ENCODE results near the gene SLC19A1.

Gene SLC19A1

DNA sequence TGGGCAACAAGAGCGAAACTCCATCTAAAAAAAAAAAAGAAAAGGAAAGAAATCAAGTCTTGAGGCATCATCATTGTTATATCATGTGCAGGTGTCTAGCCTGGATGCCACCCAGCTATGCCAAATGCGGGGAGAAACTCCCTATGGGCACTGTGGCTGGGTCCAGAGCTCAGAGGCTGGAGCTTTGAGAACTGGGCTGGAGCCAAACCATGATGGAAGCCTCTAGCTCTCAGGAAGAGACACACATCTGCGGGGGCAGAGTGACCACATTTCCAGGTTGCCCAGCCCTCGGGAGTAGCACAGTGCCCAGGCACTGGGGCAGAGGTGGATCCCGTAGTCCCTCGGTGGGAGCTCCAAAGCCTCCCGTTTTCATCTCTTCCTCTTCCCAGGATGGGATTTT, 78.4 kb downstream of the SLC19A1 start:
- no peak overlapping the region for H3K4me3 ChIP-seq (ENCODE audit: low read depth, low read length)
- no peak for DNase-seq (ENCODE audit: low read depth)

DNA sequence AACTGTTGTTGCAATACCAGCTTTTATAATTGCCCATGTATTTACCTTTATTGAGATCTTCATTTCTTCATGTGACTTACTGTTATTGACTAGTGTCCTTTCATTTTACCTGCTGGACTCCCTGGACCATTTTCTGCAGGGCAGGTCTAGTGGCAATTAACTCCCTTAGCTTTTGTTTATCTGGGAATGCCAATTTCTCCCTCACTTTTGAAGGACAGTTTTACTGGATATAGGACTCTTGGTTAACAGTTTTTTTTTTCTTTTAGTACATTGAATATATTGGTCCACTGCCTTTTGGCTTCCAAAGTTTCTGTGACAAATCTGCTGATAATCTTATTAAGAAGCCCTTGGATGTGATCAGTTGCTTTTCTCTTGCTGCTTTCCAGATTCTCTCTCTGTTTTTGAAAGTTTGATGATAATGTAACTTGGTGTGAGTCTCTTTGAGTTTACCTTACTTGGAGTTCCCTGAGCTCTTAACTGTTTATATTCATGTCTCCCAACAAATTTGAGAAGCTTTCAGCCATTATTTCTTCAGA, 80.4 kb downstream of the SLC19A1 start:
- DNase-seq (ENCODE audit: low read depth): no peak

GRCh38 chr21:45461369-45461750, 80.9 kb downstream of the SLC19A1 start:
- no peak for DNase-seq (ENCODE audit: low read depth)
- no peak overlapping the region for H3K4me3 ChIP-seq (ENCODE audit: low read depth, low read length)

More for the DNA sequence above, 80.4 kb downstream of the SLC19A1 start:
- no peak overlapping the region for H3K4me3 ChIP-seq (ENCODE audit: low read depth, low read length)

GRCh38 chr21:45460611-45461368, 81.5 kb downstream of the SLC19A1 start:
- H3K4me3 ChIP-seq (ENCODE audit: low read depth, low read length): no peak overlapping the region
- no peak for DNase-seq (ENCODE audit: low read depth)

DNA sequence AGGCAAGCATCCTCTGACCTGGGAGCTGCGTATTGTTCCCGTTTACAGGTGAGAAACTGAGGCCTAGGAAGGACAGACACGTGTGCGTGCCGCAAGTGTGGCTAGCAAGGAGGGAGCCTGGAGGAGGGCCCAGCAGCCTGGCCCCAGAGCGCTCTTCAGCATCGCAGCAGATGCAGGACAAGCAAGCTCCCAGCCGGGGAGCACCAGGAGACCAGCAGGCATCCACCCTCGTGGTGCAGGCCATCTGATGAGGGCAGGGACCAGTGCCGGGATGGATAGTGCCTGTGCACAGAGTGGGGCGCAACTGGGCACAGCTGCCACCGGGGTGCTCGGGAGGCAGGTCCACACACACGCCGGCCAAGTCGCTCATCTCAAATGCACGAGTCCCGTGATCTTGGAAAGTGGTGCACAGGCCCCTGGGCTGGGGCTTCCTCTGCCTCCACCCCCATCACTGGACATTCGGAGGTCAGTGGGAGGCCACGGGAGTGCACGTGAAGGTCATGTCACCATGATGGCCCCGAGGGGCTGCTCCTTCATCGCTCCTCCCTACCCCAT, 82.2 kb downstream of the SLC19A1 start:
- no peak for DNase-seq (ENCODE audit: low read depth)
- no peak overlapping the region for H3K4me3 ChIP-seq (ENCODE audit: low read depth, low read length)

- no peak overlapping the region for H3K4me3 ChIP-seq (ENCODE audit: low read depth, low read length)
- no peak for DNase-seq (ENCODE audit: low read depth)
These were observed 82.8 kb downstream of the SLC19A1 start for GRCh38 chr21:45459171-45460010.

DNA sequence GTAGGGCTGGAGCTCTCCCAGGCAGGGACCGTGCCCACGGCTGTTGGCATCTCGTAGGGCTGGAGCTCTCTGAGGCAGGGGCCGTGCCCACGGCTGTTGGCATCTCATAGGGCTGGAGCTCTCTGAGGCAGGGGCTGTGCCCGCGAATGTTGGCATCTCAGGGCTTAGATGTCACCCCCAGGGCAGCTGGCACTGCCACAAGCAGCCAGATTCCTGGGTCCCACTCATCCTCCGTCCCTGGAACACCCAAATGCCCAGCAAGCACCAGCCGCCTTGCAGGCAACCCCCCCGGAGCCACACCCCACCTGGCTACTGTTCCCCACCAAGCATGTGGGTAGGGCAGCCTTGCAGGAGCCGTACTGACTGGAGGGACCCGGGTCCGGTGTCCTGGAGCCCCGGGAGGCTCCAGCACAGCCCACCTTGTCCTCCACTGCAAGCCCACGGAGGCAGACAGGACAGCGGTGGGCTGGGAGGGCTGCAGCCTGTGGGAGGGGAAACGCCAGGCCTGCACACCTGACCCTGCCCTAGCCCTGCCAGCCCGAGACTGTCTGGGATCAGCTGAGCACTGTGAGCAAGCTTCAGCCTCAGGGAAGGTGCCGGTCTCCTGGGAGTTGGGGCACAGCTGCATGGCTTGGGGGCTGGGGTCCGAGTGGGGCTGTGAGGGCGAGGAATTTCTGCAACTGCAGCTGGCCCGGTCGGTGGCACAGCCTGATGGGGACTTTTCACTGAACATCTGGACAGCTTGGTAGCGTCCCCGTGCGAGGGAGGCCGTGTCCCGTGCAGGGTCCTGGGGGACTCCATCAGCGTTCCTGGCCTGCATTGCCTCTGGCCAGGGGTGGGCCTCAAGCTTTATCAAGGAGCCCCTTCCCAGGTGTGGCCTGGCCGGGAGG, 83.7 kb downstream of the SLC19A1 start:
- no peak for DNase-seq (ENCODE audit: low read depth)
- H3K4me3 ChIP-seq (ENCODE audit: low read depth, low read length): no peak overlapping the region

GRCh38 chr21:45457832-45458172, 84.4 kb downstream of the SLC19A1 start:
- no peak for DNase-seq (ENCODE audit: low read depth)
- H3K4me3 ChIP-seq (ENCODE audit: low read depth, low read length): no peak overlapping the region

GRCh38 chr21:45457161-45457831, 84.9 kb downstream of the SLC19A1 start:
- no peak overlapping the region for H3K4me3 ChIP-seq (ENCODE audit: low read depth, low read length)
- no peak for DNase-seq (ENCODE audit: low read depth)

GRCh38 chr21:45456584-45457160, 85.6 kb downstream of the SLC19A1 start:
- no peak overlapping the region for H3K4me3 ChIP-seq (ENCODE audit: low read depth, low read length)
- no peak for DNase-seq (ENCODE audit: low read depth)

- no peak for DNase-seq (ENCODE audit: low read depth)
- H3K4me3 ChIP-seq (ENCODE audit: low read depth, low read length): no peak overlapping the region
These were observed 86.3 kb downstream of the SLC19A1 start for GRCh38 chr21:45455674-45456583.

GRCh38 chr21:45454926-45455673, 87.1 kb downstream of the SLC19A1 start:
- no peak for DNase-seq (ENCODE audit: low read depth)
- no peak overlapping the region for H3K4me3 ChIP-seq (ENCODE audit: low read depth, low read length)

GRCh38 chr21:45454060-45454925, 87.9 kb downstream of the SLC19A1 start:
- H3K4me3 ChIP-seq (ENCODE audit: low read depth, low read length): no peak overlapping the region
- DNase-seq (ENCODE audit: low read depth): no peak

DNA sequence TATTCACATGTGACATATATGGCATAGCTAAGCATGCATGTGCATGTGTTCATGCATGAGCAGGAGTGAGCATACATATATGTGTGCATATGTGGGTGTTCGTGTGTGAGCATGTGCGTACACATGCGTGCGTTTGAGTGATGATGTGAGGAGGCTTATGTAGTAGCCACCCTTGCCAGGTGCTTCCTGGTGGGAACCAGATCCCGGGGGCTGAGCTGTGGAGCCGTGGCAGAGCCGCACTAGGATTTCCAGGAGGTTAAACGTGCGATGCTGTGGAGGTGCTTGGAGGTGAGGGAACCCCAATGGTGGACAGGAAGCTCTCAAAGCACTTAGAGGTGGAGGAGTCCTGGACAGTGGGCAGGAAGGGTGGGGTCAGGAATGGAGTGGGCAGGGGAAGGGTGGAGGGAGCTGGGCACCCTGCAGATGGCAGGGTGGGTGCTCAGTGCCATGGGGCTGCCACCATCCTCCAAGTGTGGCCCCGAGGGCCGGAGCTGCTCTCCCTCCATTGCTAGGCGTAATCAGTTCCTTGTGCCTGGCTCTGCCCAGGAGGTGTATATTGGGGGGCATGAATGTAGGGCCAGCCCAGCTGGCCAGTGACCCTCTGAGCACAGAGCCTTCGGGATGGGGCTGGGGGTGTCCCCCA, 88.8 kb downstream of the SLC19A1 start:
- DNase-seq (ENCODE audit: low read depth): no peak
- no peak overlapping the region for H3K4me3 ChIP-seq (ENCODE audit: low read depth, low read length)

- DNase-seq (ENCODE audit: low read depth): no peak
- no peak overlapping the region for H3K4me3 ChIP-seq (ENCODE audit: low read depth, low read length)
These were observed 89.4 kb downstream of the SLC19A1 start for GRCh38 chr21:45452696-45453307.

Data from skeletal muscle cell (primary cell).